ENCODE results near the gene UBE2I. TPM values are rescaled to one million over a fixed set of nuclear protein-coding genes. Genes with fewer than 3 reads are reported as not detected.

The UBE2I gene
- total RNA-seq, 1 experiment from 2014 or later, result 198 TPM

- H3K27ac ChIP-seq (ENCODE audit: low read length), result no peak overlapping the region
- H3K36me3 ChIP-seq (ENCODE audit: control insufficient read depth, insufficient read depth, low read length), result peaks cover 8% of the 10 kb centered on the region; the same call in 1 of the 2 replicates
- DNase-seq (ENCODE audit: low read depth, low spot score), result no peak
- TF ChIP-seq POLR2AphosphoS5 (IDR thresholded peaks at IDR 0.05; ENCODE audit: low read depth, low read length), result no peak
- TF ChIP-seq REST (IDR thresholded peaks at IDR 0.05; ENCODE audit: insufficient read depth in 1 of 2, low read depth in 2 of 2, low read length in 1 of 2), result no peak
- no peak for TF ChIP-seq TCF7L2 (IDR thresholded peaks at IDR 0.05; ENCODE audit: low read depth, low read length)
- TF ChIP-seq CTCF (IDR thresholded peaks at IDR 0.05), result no peak
- TF ChIP-seq SIN3A (IDR thresholded peaks at IDR 0.05; ENCODE audit: borderline replicate concordance, insufficient read depth, low read depth, low read length), result no peak
- peaks cover 39% of the 10 kb centered on the region for H3K4me1 ChIP-seq (ENCODE audit: control insufficient read depth, insufficient read depth, low read length)
- ChIA-PET POLR2A (interaction anchor here (0.7 kb wide), 1 partner anchor 25 kb away, joined by 4 read pairs; no protein-coding TSS in a partner anchor), CTCF (no interaction called here)
- intact Hi-C loops (cut with micrococcal nuclease; ENCODE audit: unreplicated experiment) (no loop called here), in situ Hi-C loops (cut with HindIII; ENCODE audit: low pct_unique_long_range_greater_than_20kb, low sequenced_read_pairs) (no loop called here)
- H3K9me3 ChIP-seq (ENCODE audit: control insufficient read depth, insufficient read depth, low read depth, low read length), result no peaks in the 10 kb centered on the region
- no TSS peak for BruUV-seq (replicated peaks)
- no peak for ATAC-seq
- no peak overlapping the region for H3K4me3 ChIP-seq (ENCODE audit: low read depth in 2 of 2, low read length in 2 of 2)
- H3K27me3 ChIP-seq (ENCODE audit: control insufficient read depth, insufficient read depth, low read length), result no peaks in the 10 kb centered on the region
These were observed 45.5 kb downstream of the UBE2I start for GRCh38 chr16:1354815-1355540.

GRCh38 chr16:1355591-1355990 is 46.2 kb downstream of the UBE2I start:
- DNase-seq (ENCODE audit: low read depth, low spot score) (no peak), ATAC-seq (no peak)
- Histone ChIP-seq H3K27me3 (ENCODE audit: control insufficient read depth, insufficient read depth, low read length) (no peaks in the 10 kb centered on the region), H3K36me3 (ENCODE audit: control insufficient read depth, insufficient read depth, low read length) (peaks cover 8% of the 10 kb centered on the region; the same call in 1 of the 2 replicates), H3K9me3 (ENCODE audit: control insufficient read depth, insufficient read depth, low read depth, low read length) (no peaks in the 10 kb centered on the region), H3K4me1 (ENCODE audit: control insufficient read depth, insufficient read depth, low read length) (peaks cover 34% of the 10 kb centered on the region), H3K27ac (ENCODE audit: low read length) (no peak overlapping the region), H3K4me3 (ENCODE audit: low read depth in 2 of 2, low read length in 2 of 2) (no peak overlapping the region)
- ChIA-PET POLR2A (interaction anchor here (0.7 kb wide), 1 partner anchor 24 kb away, joined by 4 read pairs; no protein-coding TSS in a partner anchor), CTCF (no interaction called here)
- intact Hi-C loops (cut with micrococcal nuclease; ENCODE audit: unreplicated experiment) (no loop called here), in situ Hi-C loops (cut with HindIII; ENCODE audit: low pct_unique_long_range_greater_than_20kb, low sequenced_read_pairs) (no loop called here)
- no peak for TF ChIP-seq POLR2AphosphoS5 (IDR thresholded peaks at IDR 0.05; ENCODE audit: low read depth, low read length)
- BruUV-seq (replicated peaks), result no TSS peak
